Tibial artery (tissue), 4 donors: ENCODE measurements around the gene EFCAB6.
A peak's percentile ranks its signal among the peaks of the same experiment; 100 is the strongest.

Experiments used
- DNase-seq, 2 donors: peaks; one replicate each; pipeline ENCODE4 v3.0.0-alpha.2; 2019
- H3K27ac ChIP-seq, 2 donors: fragments of 200-600 bp; sonication (generic) in 1 of 2; 1 replicate in 1 of 2; 2 replicates in 1 of 2; pipeline ENCODE4 v1.5.1; 2018 to 2019; ENCODE audit warnings: mild to moderate bottlenecking in 1 of 2
- H3K27me3 ChIP-seq, 2 donors: fragments of 200-600 bp; sonication (generic) in 1 of 2; one replicate each; pipeline versions ENCODE4 v1.5.1 to v1.6.0; 2016 to 2019
- H3K36me3 ChIP-seq, 3 donors: fragments of 200-600 bp; sonication (generic) in 2 of 3; one replicate each; pipeline ENCODE4 v1.5.1; 2016 to 2019; ENCODE audit warnings: mild to moderate bottlenecking in 2 of 3
- H3K4me1 ChIP-seq, 4 donors: fragments of 200-600 bp; sonication (generic) in 2 of 4; 1 replicate in 3 of 4; 2 replicates in 1 of 4; pipeline ENCODE4 v1.5.1; 2016 to 2019
- H3K4me3 ChIP-seq, 2 donors: fragments of 200-600 bp; sonication (generic) in 1 of 2; 1 replicate in 1 of 2; 2 replicates in 1 of 2; pipeline ENCODE4 v1.5.1; 2018 to 2019; ENCODE audit warnings: mild to moderate bottlenecking in 2 of 2
- H3K9me3 ChIP-seq, 3 donors: fragments of 200-600 bp; sonication (generic) in 1 of 3; one replicate each; pipeline ENCODE4 v1.5.1; 2016 to 2019
- CTCF ChIP-seq, 2 experiments: fragments of 200-600 bp in 1 of 2; fragments of 450-650 bp in 1 of 2; IDR thresholded peaks; one replicate each; pipeline ENCODE4 v1.5.1; 2017 to 2019; ENCODE audit warnings: antibody characterized with exemption in 2 of 2, mild to moderate bottlenecking in 1 of 2, moderate library complexity in 1 of 2
- intact Hi-C: fragments of 100-400 bp; cut with DNase I; formaldehyde crosslinking; loops from one replicate; pipeline ENCODE4 v1.15.0; 2023; ENCODE audit warnings: low total_unique reads

The EFCAB6 gene

GRCh38 chr22:43859176-43859575 is 47.1 kb upstream of the EFCAB6 start:
- H3K4me1 ChIP-seq, result peaks cover 0 to 9% (median 2%) of the 10 kb centered on the region in 4 donors
- no peak for DNase-seq
- no peak overlapping the region for H3K4me3 ChIP-seq
- intact Hi-C loops, result no loop called here
- H3K27ac ChIP-seq, result no peak overlapping the region
- no peaks in the 10 kb centered on the region for H3K36me3 ChIP-seq
- H3K9me3 ChIP-seq, result peaks cover 0 to 4% (median 0%) of the 10 kb centered on the region in 3 donors
- H3K27me3 ChIP-seq, result peaks cover 0 to 56% of the 10 kb centered on the region in 2 donors
- no peak for TF ChIP-seq CTCF (IDR thresholded peaks at IDR 0.05)

GRCh38 chr22:43858156-43858895 is 46.2 kb upstream of the EFCAB6 start:
- DNase-seq, result peak in 1 of 2 donors; percentile 20
- no peak overlapping the region for H3K4me3 ChIP-seq
- intact Hi-C loops, result no loop called here

GRCh38 chr22:43857367-43857766 is 45.3 kb upstream of the EFCAB6 start:
- Histone ChIP-seq H3K36me3 (no peaks in the 10 kb centered on the region), H3K4me1 (peaks cover 0 to 6% (median 2%) of the 10 kb centered on the region in 4 donors), H3K9me3 (peaks cover 0 to 4% (median 0%) of the 10 kb centered on the region in 3 donors), H3K4me3 (no peak overlapping the region), H3K27ac (no peak overlapping the region), H3K27me3 (peaks cover 0 to 46% of the 10 kb centered on the region in 2 donors)
- TF ChIP-seq CTCF (IDR thresholded peaks at IDR 0.05), result no peak
- intact Hi-C loops, result no loop called here
- no peak for DNase-seq

More at GRCh38 chr22:43858156-43858895, 46.2 kb upstream of the EFCAB6 start:
- H3K27ac ChIP-seq, result no peak overlapping the region
- H3K36me3 ChIP-seq, result no peaks in the 10 kb centered on the region
- H3K27me3 ChIP-seq, result peaks cover 0 to 49% of the 10 kb centered on the region in 2 donors
- TF ChIP-seq CTCF (IDR thresholded peaks at IDR 0.05), result no peak
- peaks cover 0 to 4% (median 0%) of the 10 kb centered on the region in 3 donors for H3K9me3 ChIP-seq
- H3K4me1 ChIP-seq, result peaks cover 0 to 9% (median 2%) of the 10 kb centered on the region in 4 donors

GRCh38 chr22:43855431-43855830 is 43.3 kb upstream of the EFCAB6 start:
- H3K4me3 ChIP-seq, result no peak overlapping the region
- peak in 1 of 2 donors; percentile 19 for DNase-seq
- no peaks in the 10 kb centered on the region for H3K36me3 ChIP-seq
- peaks cover 0 to 41% of the 10 kb centered on the region in 2 donors for H3K27me3 ChIP-seq
- peaks cover 0 to 4% (median 0%) of the 10 kb centered on the region in 3 donors for H3K9me3 ChIP-seq
- TF ChIP-seq CTCF (IDR thresholded peaks at IDR 0.05), result no peak
- no peak overlapping the region for H3K27ac ChIP-seq
- no peaks in the 10 kb centered on the region for H3K4me1 ChIP-seq
- intact Hi-C loops, result no loop called here

- H3K4me3 ChIP-seq, result no peak overlapping the region
- H3K27ac ChIP-seq, result no peak overlapping the region
- peaks cover 0 to 36% of the 10 kb centered on the region in 2 donors for H3K27me3 ChIP-seq
- no peaks in the 10 kb centered on the region for H3K36me3 ChIP-seq
- DNase-seq, result peak in 1 of 2 donors; percentile 34
- intact Hi-C loops, result no loop called here
- no peaks in the 10 kb centered on the region for H3K4me1 ChIP-seq
- H3K9me3 ChIP-seq, result peaks cover 0 to 4% (median 0%) of the 10 kb centered on the region in 3 donors
- TF ChIP-seq CTCF (IDR thresholded peaks at IDR 0.05), result no peak
Measured at GRCh38 chr22:43854786-43855271, 42.7 kb upstream of the EFCAB6 start.
